Right lobe of liver (tissue), 4 donors: ENCODE data around the gene GAL3ST3.
"Not testable (repeated sequence)": the region's sequence is repeated elsewhere in the genome, so short reads cannot be mapped to it uniquely, and the experiment has no call there.

Source experiments
- POLR2A ChIP-seq: fragments of 450-650 bp; IDR thresholded peaks from one replicate; pipeline ENCODE4 v1.6.1; 2017; ENCODE audit warnings: antibody characterized with exemption, mild to moderate bottlenecking
- TF ChIP-seq, protein P1 (sequence below), 4 donors: fragments of 200-600 bp in 3 of 4; fragments of 450-650 bp in 1 of 4; IDR thresholded peaks; one replicate each; pipeline versions ENCODE4 v1.5.1 to v1.8.0; 2016 to 2022; ENCODE audit warnings: antibody characterized with exemption in 4 of 4, mild to moderate bottlenecking in 2 of 4
- donor health status: DM: no; HTN: no; CAD: no.
- donor health status: DM: no; HTN: no; CAD: no.
- donor health status: DM: no; HTN: yes; CAD: no.

GRCh38 chr11:66092125-66092524, 43.2 kb upstream of the GAL3ST3 start:
- TF ChIP-seq, protein P1, sequence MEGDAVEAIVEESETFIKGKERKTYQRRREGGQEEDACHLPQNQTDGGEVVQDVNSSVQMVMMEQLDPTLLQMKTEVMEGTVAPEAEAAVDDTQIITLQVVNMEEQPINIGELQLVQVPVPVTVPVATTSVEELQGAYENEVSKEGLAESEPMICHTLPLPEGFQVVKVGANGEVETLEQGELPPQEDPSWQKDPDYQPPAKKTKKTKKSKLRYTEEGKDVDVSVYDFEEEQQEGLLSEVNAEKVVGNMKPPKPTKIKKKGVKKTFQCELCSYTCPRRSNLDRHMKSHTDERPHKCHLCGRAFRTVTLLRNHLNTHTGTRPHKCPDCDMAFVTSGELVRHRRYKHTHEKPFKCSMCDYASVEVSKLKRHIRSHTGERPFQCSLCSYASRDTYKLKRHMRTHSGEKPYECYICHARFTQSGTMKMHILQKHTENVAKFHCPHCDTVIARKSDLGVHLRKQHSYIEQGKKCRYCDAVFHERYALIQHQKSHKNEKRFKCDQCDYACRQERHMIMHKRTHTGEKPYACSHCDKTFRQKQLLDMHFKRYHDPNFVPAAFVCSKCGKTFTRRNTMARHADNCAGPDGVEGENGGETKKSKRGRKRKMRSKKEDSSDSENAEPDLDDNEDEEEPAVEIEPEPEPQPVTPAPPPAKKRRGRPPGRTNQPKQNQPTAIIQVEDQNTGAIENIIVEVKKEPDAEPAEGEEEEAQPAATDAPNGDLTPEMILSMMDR (IDR thresholded peaks at IDR 0.05), result not testable (repeated sequence)
- not testable (repeated sequence) for TF ChIP-seq POLR2A
